Spinal cord (tissue), 10 donors: ENCODE data around the gene MAST1. TPM values are rescaled to one million over a fixed set of nuclear protein-coding genes. Genes with fewer than 3 reads are reported as not detected.
"Not testable (repeated sequence)": the region's sequence is repeated elsewhere in the genome, so short reads cannot be mapped to it uniquely, and the experiment has no call there.

Experiments used
- DNase-seq, 6 donors: peaks; one replicate each; pipeline versions ENCODE4 v3.0.0 to v3.0.0-alpha.2; 2013 to 2015; ENCODE audit warnings: low spot score in 6 of 6, low read depth in 4 of 6
- H3K27ac ChIP-seq: one replicate; pipeline ENCODE4 v1.5.1; 2013; ENCODE audit warnings: low read depth, low read length, control low read depth
- H3K27me3 ChIP-seq: one replicate; pipeline ENCODE4 v1.6.1; 2013; ENCODE audit warnings: low read length; ENCODE audit not compliant: control insufficient read depth, insufficient read depth
- H3K36me3 ChIP-seq: one replicate; pipeline ENCODE4 v1.6.1; 2013; ENCODE audit warnings: low read length; ENCODE audit not compliant: control insufficient read depth, insufficient read depth
- H3K4me1 ChIP-seq: one replicate; pipeline ENCODE4 v1.6.1; 2013; ENCODE audit warnings: low read length; ENCODE audit not compliant: control insufficient read depth, insufficient read depth
- H3K4me3 ChIP-seq: one replicate; pipeline ENCODE4 v1.5.1; 2013; ENCODE audit warnings: low read depth, low read length, control low read depth
- H3K9me3 ChIP-seq: one replicate; pipeline ENCODE4 v1.6.1; 2013; ENCODE audit warnings: low read length; ENCODE audit not compliant: control insufficient read depth, insufficient read depth
- WGBS: methylation state at CpG from one replicate; pipeline ENCODE4 v1.1.5; 2013; ENCODE audit warnings: missing lambda C conversion rate; ENCODE audit not compliant: insufficient coverage; 5-methylcytosine and 5-hydroxymethylcytosine counted together
- polyA plus RNA-seq, 2 donors: library from polyadenylated mRNA; unstranded; fragments of 120-200 nt; gene quantifications; one replicate each; pipeline ENCODE4 v1.2.1, GENCODE V29; 2013; ENCODE audit not compliant: insufficient read length in 2 of 2
- total RNA-seq, 2 donors: library from RNA; depleted of rRNA in 1 of 2; stranded (reverse); fragments of 120-200 nt in 1 of 2; fragments of >200 nt in 1 of 2; gene quantifications; one replicate each; pipeline versions ENCODE4 v1.2.3 to v1.2.4, GENCODE V29; 2013 to 2014
- donor health status: healthy.

Gene MAST1
- total and polyA plus RNA-seq, 4 donors: 12.2 to 112 (median 63.1) TPM

DNA sequence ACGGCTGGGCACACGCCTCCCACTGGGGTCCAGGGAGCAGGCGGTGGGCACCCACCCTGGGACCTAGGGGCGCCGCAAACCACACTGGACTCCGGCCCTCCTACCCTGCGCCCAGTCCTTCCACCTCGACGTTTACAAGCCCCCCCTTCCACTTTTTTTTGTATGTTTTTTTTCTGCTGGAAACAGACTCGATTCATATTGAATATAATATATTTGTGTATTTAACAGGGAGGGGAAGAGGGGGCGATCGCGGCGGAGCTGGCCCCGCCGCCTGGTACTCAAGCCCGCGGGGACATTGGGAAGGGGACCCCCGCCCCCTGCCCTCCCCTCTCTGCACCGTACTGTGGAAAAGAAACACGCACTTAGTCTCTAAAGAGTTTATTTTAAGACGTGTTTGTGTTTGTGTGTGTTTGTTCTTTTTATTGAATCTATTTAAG, 45.4 kb upstream of the MAST1 start:
- H3K4me1 ChIP-seq: peaks cover 61% of the 10 kb centered on the region
- H3K36me3 ChIP-seq: peaks cover 11% of the 10 kb centered on the region
- peaks cover 5% of the 10 kb centered on the region for H3K27me3 ChIP-seq
- under 1% methylated on average over 11 of the region's 22 CpGs for WGBS
- H3K9me3 ChIP-seq: no peaks in the 10 kb centered on the region
- no peak for DNase-seq
- H3K27ac ChIP-seq: peak overlapping the region; percentile 95
- peak overlapping the region; percentile 61 for H3K4me3 ChIP-seq

DNA sequence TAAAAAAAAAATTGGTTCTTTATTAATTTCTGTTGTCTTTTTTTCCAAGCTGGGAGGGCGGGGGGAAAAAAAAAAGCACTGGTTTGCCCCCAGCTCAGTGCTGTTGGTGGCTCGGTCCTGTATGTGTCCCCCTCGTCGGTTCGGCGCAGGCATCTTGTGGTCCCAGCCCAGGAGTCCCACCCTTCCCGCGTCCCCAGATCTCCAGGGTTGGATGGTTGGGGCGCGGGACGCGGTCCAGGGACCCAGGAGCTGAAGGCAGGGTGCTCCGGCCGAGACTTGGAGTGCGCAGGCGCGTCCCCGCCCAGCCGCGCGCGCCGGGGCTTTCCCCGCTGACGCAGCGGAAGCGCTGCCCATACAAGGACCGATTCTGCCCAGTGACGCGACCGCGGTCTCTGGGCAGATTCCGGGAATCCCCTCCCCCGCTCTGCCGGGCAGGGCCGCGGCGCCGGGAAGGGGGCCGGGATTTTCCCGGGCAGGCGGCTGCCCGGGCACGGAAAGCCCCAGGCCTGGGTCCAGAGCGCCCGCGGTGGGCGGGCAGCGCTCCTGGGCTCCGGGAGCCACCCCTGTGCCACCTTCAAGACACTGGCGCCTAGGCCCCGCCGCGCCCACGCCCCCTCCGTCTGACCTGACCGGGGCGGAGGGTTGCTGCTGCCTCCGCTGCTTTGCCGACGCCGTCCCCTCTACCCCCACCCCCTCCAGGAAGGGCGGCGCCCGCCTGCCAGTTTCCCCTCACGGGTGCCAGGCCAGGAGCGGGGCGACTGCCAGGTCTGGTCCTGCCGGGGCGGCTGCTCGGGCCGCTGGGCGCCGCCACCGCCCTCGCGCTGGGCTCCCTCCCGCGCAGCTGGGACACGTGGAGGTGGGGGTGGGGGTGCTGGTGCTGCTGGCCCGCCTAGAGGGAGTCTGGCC, 44.8 kb upstream of the MAST1 start:
- peaks cover 5% of the 10 kb centered on the region for H3K27me3 ChIP-seq
- peaks cover 18% of the 10 kb centered on the region for H3K36me3 ChIP-seq
- peak overlapping the region; percentile 61 for H3K4me3 ChIP-seq
- H3K4me1 ChIP-seq: peaks cover 56% of the 10 kb centered on the region
- peak overlapping the region; percentile 95 for H3K27ac ChIP-seq
- under 1% methylated on average over 73 of the region's 81 CpGs for WGBS
- no peaks in the 10 kb centered on the region for H3K9me3 ChIP-seq
- peak in 4 of 6 donors; percentile 86 to 98 (median 94) for DNase-seq

- H3K9me3 ChIP-seq: no peaks in the 10 kb centered on the region
- peak overlapping the region; percentile 95 for H3K27ac ChIP-seq
- peak overlapping the region; percentile 61 for H3K4me3 ChIP-seq
- peaks cover 5% of the 10 kb centered on the region for H3K27me3 ChIP-seq
- peaks cover 26% of the 10 kb centered on the region for H3K36me3 ChIP-seq
- 85% methylated on average over 4 of the region's 7 CpGs for WGBS
- peaks cover 48% of the 10 kb centered on the region for H3K4me1 ChIP-seq
- DNase-seq: no peak
Observed at GRCh38 chr19:12794196-12794941, 43.9 kb upstream of the MAST1 start.

- Histone ChIP-seq H3K9me3 (no peaks in the 10 kb centered on the region), H3K4me1 (peaks cover 53% of the 10 kb centered on the region), H3K27ac (no peak overlapping the region), H3K27me3 (peaks cover 5% of the 10 kb centered on the region), H3K4me3 (no peak overlapping the region), H3K36me3 (peaks cover 32% of the 10 kb centered on the region)
- 93% methylated on average over 5 of the region's 9 CpGs for WGBS
- no peak for DNase-seq
Observed at GRCh38 chr19:12794971-12795381, 43.3 kb upstream of the MAST1 start.

GRCh38 chr19:12796146-12797071, 41.9 kb upstream of the MAST1 start:
- 20% methylated on average over 10 of the region's 18 CpGs for WGBS
- Histone ChIP-seq H3K4me3 (no peak overlapping the region), H3K27me3 (peaks cover 2% of the 10 kb centered on the region), H3K27ac (no peak overlapping the region), H3K36me3 (peaks cover 36% of the 10 kb centered on the region), H3K9me3 (no peaks in the 10 kb centered on the region), H3K4me1 (peaks cover 53% of the 10 kb centered on the region)
- DNase-seq: peak in 3 of 6 donors; percentile 75 to 95 (median 94)

DNA sequence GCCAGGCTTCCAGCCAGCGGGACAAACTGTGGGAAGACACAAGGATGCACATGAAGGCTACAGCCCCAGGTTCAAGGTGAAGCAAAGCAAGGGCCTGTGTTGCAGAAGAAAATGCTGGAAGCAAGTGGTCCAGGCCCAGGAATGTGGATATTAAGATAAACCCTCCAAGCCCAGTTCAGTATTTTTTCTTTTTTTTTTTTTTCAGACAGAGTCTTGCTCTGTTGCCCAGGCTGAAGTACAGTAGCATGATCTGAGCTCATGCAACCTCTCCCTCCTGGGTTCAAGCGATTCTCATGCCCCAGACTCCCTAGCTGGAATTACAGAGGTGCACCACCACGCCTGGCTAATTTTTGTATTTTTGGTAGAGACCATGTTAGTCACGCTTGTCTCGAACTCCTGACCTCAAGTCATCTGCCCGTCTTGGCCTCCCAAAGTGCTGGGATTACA, 41.2 kb upstream of the MAST1 start:
- H3K4me1 ChIP-seq: peaks cover 51% of the 10 kb centered on the region
- H3K27me3 ChIP-seq: peaks cover 2% of the 10 kb centered on the region
- no peaks in the 10 kb centered on the region for H3K9me3 ChIP-seq
- WGBS: 89% methylated on average over 3 of the region's 6 CpGs
- DNase-seq: no peak
- H3K4me3 ChIP-seq: no peak overlapping the region
- H3K36me3 ChIP-seq: peaks cover 36% of the 10 kb centered on the region
- H3K27ac ChIP-seq: no peak overlapping the region

DNA sequence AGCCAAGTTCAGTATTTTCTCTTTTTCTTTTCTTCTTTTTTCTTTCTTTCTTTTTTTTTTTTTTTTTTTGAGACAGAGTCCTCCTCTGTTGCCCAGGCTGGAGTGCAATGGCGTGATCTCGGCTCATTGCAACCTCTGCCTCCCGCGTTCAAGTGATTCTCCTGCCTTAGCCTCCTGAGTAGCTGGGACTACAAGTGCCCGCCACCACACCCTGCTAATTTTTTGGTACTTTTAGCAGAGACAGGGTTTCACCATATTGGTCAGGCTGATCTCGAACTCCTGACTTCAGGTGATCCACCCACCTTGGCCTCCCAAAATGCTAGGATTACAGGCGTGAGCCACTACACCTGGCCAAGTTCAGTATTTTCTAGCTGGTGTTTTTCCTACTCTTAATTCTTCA, 40.7 kb upstream of the MAST1 start:
- 97% methylated on average over 7 of the region's 7 CpGs for WGBS
- not testable (repeated sequence) for H3K27ac ChIP-seq, H3K9me3 ChIP-seq, H3K4me3 ChIP-seq, DNase-seq, H3K27me3 ChIP-seq
- Histone ChIP-seq H3K4me1 (peaks cover 52% of the 10 kb centered on the region), H3K36me3 (peaks cover 36% of the 10 kb centered on the region)

GRCh38 chr19:12799742-12800465, 38.4 kb upstream of the MAST1 start:
- Histone ChIP-seq H3K4me3 (no peak overlapping the region), H3K9me3 (no peaks in the 10 kb centered on the region), H3K4me1 (peaks cover 42% of the 10 kb centered on the region), H3K36me3 (peaks cover 36% of the 10 kb centered on the region), H3K27ac (no peak overlapping the region), H3K27me3 (no peaks in the 10 kb centered on the region)
- DNase-seq: no peak
- 90% methylated on average over 18 of the region's 18 CpGs for WGBS
